Myocyte (in vitro differentiated cells): ENCODE results near the gene ARPC1A. TPM values are rescaled to one million over a fixed set of nuclear protein-coding genes. Genes with fewer than 3 reads are reported as not detected.

Source experiments
- DNase-seq: peaks from one replicate; pipeline ENCODE4 v3.0.0-alpha.2; 2012; ENCODE audit warnings: low read depth
- total RNA-seq: library from RNA; depleted of rRNA; stranded (reverse); fragments of >200 nt; gene quantifications from 2 replicates; pipeline ENCODE4 v1.2.3, GENCODE V29; 2014

Gene ARPC1A
- total RNA-seq, 1 donor from 2014 or later, result 116 TPM

GRCh38 chr7:99408379-99409191, 82.9 kb downstream of the ARPC1A start, which contains the start of the genes BUD31 and PDAP1:
TSS of gene BUD31 (plus strand) at chr7:99408969. CDS start at chr7:99411093, 2,124 bp downstream.
TSS of gene PDAP1 (minus strand) at chr7:99408597. CDS start at chr7:99408548, 49 bp downstream.
- DNase-seq, result peak; percentile 96

GRCh38 chr7:99409192-99409572, 83.5 kb downstream of the ARPC1A start:
- DNase-seq, result no peak

- DNase-seq, result no peak
These were observed 84.1 kb downstream of the ARPC1A start for GRCh38 chr7:99409806-99410205.

- no peak for DNase-seq
These were observed 84.9 kb downstream of the ARPC1A start for GRCh38 chr7:99410635-99411034.

- DNase-seq, result peak; percentile 69
These were observed 89.9 kb downstream of the ARPC1A start for GRCh38 chr7:99415513-99416127.

Other genes starting within 250 kb of the ARPC1A start
- gene SMURF1, start 181.8 kb upstream of the ARPC1A start, total RNA-seq, result 11.4 and 13.6 TPM in 2 replicates
- not detected in 2 replicates for gene KPNA7, start 117.8 kb upstream of the ARPC1A start, total RNA-seq
- gene MYH16, start 53.1 kb upstream of the ARPC1A start, total RNA-seq, result not detected in 2 replicates
- gene ARPC1B, start 48.8 kb downstream of the ARPC1A start, total RNA-seq, result 89.6 and 104 TPM in 2 replicates
- 208 and 220 TPM in 2 replicates for gene PDAP1, start 82.7 kb downstream of the ARPC1A start, total RNA-seq
- 87.1 and 92.2 TPM in 2 replicates for gene BUD31, start 83.1 kb downstream of the ARPC1A start, total RNA-seq
- 11.4 and 12.3 TPM in 2 replicates for gene PTCD1, start 112.9 kb downstream of the ARPC1A start, total RNA-seq
- 83.1 and 103 TPM in 2 replicates for gene CPSF4, start 113.0 kb downstream of the ARPC1A start, total RNA-seq
- 2,488 and 4,699 TPM in 2 replicates for gene ATP5MF, start 140.3 kb downstream of the ARPC1A start, total RNA-seq
- 9.9 and 14.0 TPM in 2 replicates for gene ZNF789, start 147.0 kb downstream of the ARPC1A start, total RNA-seq
- 17.5 and 19.5 TPM in 2 replicates for gene ZNF394, start 174.4 kb downstream of the ARPC1A start, total RNA-seq
- gene ZKSCAN5, start 178.8 kb downstream of the ARPC1A start, total RNA-seq, result 18.5 and 21.9 TPM in 2 replicates
- gene FAM200A, start 226.2 kb downstream of the ARPC1A start, total RNA-seq, result 14.1 and 15.6 TPM in 2 replicates
- gene ZNF655, start 232.7 kb downstream of the ARPC1A start, total RNA-seq, result 105 and 110 TPM in 2 replicates